ENCODE measurements around the gene NTRK3.
"Not testable (repeated sequence)": the region's sequence is repeated elsewhere in the genome, so short reads cannot be mapped to it uniquely, and the experiment has no call there.

Gene NTRK3

DNA sequence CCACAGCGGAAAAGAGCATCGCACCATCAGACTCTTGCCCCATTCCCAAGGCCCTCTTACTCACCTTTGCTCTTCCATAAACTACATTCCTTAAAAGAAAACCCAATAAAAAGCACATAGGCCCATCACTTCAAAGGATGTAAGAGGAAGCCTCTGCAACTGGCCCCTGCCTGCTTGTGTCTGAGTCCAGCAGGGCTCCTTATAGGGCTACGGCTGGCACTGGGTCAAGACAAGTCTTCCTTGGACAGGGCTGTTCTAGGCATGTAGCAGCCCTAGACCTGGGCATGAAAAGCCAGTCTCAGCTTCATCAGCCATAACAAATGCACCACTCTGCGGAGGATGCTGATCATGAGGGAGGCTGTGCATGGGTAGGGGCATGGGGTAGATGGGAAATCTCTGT, 218.3 kb downstream of the NTRK3 start:
- no peak for TF ChIP-seq POLR2AphosphoS5 (IDR thresholded peaks at IDR 0.05; ENCODE audit: low read depth)
- TF ChIP-seq GABPA (IDR thresholded peaks at IDR 0.05; ENCODE audit: low read depth), result no peak
- TF ChIP-seq SPI1 (IDR thresholded peaks at IDR 0.05; ENCODE audit: borderline replicate concordance, low read depth), result no peak
- TF ChIP-seq REST (IDR thresholded peaks at IDR 0.05; ENCODE audit: insufficient replicate concordance, low read depth), result no peak
- TF ChIP-seq, protein P1, sequence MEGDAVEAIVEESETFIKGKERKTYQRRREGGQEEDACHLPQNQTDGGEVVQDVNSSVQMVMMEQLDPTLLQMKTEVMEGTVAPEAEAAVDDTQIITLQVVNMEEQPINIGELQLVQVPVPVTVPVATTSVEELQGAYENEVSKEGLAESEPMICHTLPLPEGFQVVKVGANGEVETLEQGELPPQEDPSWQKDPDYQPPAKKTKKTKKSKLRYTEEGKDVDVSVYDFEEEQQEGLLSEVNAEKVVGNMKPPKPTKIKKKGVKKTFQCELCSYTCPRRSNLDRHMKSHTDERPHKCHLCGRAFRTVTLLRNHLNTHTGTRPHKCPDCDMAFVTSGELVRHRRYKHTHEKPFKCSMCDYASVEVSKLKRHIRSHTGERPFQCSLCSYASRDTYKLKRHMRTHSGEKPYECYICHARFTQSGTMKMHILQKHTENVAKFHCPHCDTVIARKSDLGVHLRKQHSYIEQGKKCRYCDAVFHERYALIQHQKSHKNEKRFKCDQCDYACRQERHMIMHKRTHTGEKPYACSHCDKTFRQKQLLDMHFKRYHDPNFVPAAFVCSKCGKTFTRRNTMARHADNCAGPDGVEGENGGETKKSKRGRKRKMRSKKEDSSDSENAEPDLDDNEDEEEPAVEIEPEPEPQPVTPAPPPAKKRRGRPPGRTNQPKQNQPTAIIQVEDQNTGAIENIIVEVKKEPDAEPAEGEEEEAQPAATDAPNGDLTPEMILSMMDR (IDR thresholded peaks at IDR 0.05; ENCODE audit: insufficient read depth, low read length), result no peak
- Histone ChIP-seq H3K4me3 (replicated peaks; ENCODE audit: insufficient read depth, low read length) (no peak overlapping the region), H3K27ac (replicated peaks) (no peak overlapping the region), H3K27me3 (ENCODE audit: insufficient read depth, poor library complexity, severe bottlenecking) (no peaks in the 10 kb centered on the region)
- DNase-seq (ENCODE audit: low read depth in 1 of 2, low spot score in 1 of 2), result no peak

DNA sequence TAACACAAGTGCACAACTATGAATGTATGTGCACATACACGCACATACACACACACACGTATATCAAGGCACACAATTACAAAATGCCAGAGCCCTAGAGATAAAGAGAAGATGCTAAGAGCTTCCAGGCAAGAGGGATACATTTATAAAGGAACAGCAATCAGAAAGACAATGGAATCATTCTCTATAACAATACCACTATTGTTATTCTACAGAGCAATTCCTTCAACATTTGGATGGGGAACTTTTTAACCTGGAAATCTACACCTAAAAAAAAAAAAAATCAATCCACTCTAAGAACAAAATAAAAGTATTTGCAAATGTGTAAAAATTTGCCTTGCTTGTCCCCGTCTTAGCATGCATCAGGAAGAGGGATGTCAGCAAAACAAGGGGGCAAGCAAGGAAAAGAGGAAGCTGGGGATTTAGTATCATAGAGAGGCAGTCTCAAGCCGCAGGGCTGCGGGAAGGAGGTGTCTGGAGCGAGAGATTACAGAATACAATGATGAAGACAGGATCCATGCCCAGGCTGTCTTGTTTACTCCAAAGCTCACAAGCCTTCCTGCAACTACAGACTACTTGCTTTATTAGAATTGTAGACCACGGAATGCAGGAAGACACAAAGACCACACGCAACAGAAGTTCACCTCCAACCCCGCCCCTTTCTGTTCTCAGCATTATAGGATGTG, 220.2 kb downstream of the NTRK3 start:
- DNase-seq (ENCODE audit: low read depth in 1 of 2, low spot score in 1 of 2), result peak in 1 of 2 experiments; percentile 2
- H3K4me3 ChIP-seq (replicated peaks; ENCODE audit: insufficient read depth, low read length), result no peak overlapping the region

DNA sequence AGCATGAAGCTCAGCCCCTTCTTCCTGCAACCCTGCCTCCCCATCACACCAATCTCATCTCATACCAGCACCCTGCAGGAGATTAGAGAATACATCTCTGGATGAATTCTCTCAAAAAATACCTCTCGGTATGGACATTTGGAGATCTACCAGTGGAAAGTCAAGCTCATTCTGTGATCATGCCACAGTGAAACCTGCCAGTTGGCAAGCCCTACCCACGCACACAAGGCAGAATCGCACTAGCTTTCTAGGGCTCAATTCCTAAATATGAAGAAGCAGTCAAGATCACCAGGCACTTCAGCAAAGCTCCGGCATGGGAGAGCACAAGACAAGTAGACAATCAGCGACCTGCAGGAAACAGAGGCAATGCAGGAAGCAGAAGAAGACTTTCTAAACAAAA, 221.2 kb downstream of the NTRK3 start:
- TF ChIP-seq POLR2AphosphoS5 (IDR thresholded peaks at IDR 0.05; ENCODE audit: low read depth), result no peak
- no peak for TF ChIP-seq SPI1 (IDR thresholded peaks at IDR 0.05; ENCODE audit: borderline replicate concordance, low read depth)
- TF ChIP-seq, protein P1 (IDR thresholded peaks at IDR 0.05; ENCODE audit: insufficient read depth, low read length), result no peak
- no peak for TF ChIP-seq REST (IDR thresholded peaks at IDR 0.05; ENCODE audit: insufficient replicate concordance, low read depth)
- no peak for TF ChIP-seq GABPA (IDR thresholded peaks at IDR 0.05; ENCODE audit: low read depth)
- DNase-seq (ENCODE audit: low read depth in 1 of 2, low spot score in 1 of 2), result no peak
- Histone ChIP-seq H3K4me3 (replicated peaks; ENCODE audit: insufficient read depth, low read length) (no peak overlapping the region), H3K27me3 (ENCODE audit: insufficient read depth, poor library complexity, severe bottlenecking) (no peaks in the 10 kb centered on the region), H3K27ac (replicated peaks) (no peak overlapping the region)

More for the DNA sequence above, 220.2 kb downstream of the NTRK3 start:
- Histone ChIP-seq H3K27ac (replicated peaks) (no peak overlapping the region), H3K27me3 (ENCODE audit: insufficient read depth, poor library complexity, severe bottlenecking) (no peaks in the 10 kb centered on the region)
- TF ChIP-seq, protein P1 (IDR thresholded peaks at IDR 0.05; ENCODE audit: insufficient read depth, low read length), result no peak
- TF ChIP-seq SPI1 (IDR thresholded peaks at IDR 0.05; ENCODE audit: borderline replicate concordance, low read depth), result peak; percentile 26; the same call in 1 of the 2 replicates

GRCh38 chr15:88033421-88033820, 223.1 kb downstream of the NTRK3 start:
- H3K27me3 ChIP-seq (ENCODE audit: insufficient read depth, poor library complexity, severe bottlenecking); DNase-seq (ENCODE audit: low read depth in 1 of 2, low spot score in 1 of 2); H3K4me3 ChIP-seq (replicated peaks; ENCODE audit: insufficient read depth, low read length); H3K27ac ChIP-seq (replicated peaks): not testable (repeated sequence)
